DMS114 treated with DMSO at 0.1 percent for 48 hours (cell line): Measurements from ENCODE around the gene DBH.

Source experiments
- DNase-seq: peaks from one replicate; lab custom pipeline; 2025; ENCODE audit not compliant: unreplicated experiment; lab: John Stamatoyannopoulos, UW

The DBH gene

DNA sequence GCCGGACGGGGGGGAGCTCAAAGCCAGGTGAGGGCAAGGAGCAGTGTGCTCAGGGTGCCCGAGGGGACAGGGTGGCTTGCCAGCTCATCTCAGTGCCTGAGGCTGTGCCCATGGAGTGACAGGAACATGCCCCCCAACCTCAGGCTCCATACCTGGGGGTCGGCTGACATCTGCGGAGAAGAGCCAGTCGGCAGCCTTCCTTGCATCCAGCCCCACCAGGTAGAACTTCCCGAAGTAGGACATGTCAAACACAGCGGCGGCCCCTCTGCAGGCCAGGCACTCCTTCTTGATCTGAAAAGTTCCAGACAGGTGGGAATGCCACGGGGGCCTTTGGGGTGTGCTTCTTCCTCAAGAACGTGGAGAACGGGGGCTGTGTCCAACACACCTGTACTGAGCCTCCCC is 59.9 kb downstream of the DBH start:
- no peak for DNase-seq

GRCh38 chr9:133699546-133699945 is 63.4 kb downstream of the DBH start:
- DNase-seq, result no peak

- no peak for DNase-seq
Observed at GRCh38 chr9:133700819-133701320, 64.7 kb downstream of the DBH start.

- DNase-seq, result no peak
Observed at GRCh38 chr9:133701321-133701980, 65.3 kb downstream of the DBH start.

GRCh38 chr9:133701981-133702797 is 66.0 kb downstream of the DBH start:
- DNase-seq, result no peak

GRCh38 chr9:133702798-133703590 is 66.8 kb downstream of the DBH start:
- no peak for DNase-seq

DNA sequence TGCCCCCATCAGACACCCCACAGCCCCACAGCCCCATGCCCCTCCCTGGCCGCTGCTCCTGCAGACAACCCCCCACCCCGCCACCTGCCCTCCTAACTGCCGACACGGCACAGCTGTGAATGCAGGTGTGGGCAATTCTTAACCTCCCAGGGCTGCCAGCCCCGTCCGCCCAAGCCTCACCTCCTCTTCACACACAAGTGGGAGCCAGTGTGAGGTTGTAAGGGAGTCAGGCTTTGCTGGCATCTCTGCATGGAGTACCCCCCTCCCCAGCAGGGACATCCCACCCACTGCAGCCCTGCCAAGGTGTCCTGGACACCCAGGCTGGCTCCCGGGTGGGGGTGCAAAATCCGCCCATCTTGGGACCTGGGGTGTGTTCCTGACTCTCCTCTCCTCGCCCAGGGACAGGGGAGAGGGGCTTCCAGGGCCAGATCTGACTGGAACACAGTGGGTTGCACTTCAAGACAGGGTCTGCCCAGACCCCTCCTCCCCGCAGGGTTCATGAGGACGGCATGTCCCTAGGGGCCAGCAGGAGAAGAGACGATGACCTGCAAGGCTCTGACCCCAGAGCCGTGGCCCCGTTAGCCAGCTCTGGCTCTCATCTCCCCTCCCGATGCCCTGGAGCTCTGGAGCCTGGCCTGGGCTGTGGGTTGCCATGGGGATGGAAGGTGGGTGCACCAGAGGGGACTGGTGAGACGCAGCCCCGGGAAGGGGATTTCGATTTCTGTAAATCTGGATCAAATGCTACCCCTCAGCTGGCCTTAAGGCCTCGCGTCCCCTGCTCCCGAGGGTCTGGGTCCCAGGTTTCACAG is 67.6 kb downstream of the DBH start:
- no peak for DNase-seq

DNA sequence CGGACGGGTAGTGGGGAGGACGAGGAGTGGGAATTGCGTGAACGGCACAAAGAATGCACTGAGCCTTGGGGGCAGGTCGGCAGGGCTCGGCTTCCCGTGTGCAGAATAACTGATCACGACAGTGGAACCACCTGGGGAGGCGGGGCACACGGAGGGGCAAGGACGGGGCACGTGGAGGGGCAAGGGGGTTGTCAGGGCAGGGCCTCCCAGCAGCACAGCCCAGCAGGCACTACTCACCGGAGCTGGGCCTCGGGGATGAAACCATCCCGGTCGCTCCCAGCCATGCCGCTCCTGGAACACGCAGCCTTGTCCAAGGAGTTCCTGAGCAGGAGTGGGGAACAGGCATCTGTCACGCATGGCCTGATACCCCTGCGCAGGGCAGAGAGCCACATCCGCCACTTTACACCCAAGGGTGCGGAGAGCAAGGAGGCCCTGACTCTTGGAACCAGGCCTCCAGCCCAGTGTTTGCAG is 68.6 kb downstream of the DBH start:
- DNase-seq, result no peak

- DNase-seq, result no peak
Observed at GRCh38 chr9:133705576-133705975, 69.4 kb downstream of the DBH start.

DNA sequence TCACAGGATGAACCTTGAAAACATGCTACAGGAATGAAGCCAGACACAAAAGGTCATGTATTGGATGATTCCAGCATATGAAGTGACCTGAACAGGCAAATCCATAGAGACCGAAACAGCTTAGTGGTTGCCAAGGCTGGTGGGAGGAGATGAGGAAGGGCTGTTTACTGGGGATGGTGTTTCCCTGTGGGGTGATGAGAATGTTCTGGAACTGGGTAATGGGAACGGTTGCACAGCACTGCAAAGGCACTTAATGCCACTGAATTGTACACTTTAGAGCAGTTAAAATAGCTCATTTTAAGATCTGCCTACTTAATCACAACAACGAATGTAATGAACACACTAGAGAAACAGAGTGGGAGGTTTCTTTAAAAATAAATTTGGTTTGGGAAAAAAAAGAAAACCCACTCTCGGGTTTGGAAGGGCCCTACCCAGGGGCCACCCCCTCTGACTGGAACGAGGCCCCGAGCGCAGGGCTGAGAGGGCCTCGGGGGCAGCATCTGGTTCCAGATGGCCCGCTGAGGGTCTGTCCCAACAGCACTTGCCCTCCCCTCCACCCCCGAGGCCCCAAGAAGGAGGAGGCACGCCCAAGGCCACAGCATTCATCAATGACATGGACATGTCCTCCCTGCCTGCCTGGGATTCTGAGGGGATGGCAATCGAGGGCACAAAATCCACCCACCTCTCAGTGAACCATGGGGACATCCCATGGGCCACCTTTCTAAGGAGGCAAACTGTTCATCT is 70.3 kb downstream of the DBH start:
- no peak for DNase-seq

GRCh38 chr9:133707065-133707762 is 71.1 kb downstream of the DBH start:
- no peak for DNase-seq

DNA sequence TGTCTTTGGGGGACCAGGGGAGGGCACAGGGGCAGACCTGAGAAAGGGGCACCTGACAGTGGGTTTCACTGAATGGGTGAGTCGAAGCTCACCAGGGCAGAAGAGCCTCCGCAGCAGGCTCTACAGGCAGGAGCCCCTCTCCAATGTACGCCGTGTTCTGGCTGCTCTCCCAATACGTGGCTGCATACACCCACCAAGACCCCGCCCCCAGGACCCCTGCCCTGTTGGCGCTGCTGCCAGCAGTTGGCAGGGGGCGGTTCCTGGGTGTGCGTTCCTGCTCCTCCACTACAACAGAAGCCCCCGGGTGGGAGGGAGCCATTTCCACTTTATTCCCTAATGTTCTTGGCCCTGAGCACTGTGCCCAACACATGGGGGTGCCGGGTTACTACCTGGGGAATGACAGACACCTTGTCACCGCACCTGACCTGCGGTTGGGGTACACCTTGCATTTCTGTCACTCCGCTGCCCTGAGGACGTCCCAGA is 71.6 kb downstream of the DBH start:
- DNase-seq, result no peak

DNA sequence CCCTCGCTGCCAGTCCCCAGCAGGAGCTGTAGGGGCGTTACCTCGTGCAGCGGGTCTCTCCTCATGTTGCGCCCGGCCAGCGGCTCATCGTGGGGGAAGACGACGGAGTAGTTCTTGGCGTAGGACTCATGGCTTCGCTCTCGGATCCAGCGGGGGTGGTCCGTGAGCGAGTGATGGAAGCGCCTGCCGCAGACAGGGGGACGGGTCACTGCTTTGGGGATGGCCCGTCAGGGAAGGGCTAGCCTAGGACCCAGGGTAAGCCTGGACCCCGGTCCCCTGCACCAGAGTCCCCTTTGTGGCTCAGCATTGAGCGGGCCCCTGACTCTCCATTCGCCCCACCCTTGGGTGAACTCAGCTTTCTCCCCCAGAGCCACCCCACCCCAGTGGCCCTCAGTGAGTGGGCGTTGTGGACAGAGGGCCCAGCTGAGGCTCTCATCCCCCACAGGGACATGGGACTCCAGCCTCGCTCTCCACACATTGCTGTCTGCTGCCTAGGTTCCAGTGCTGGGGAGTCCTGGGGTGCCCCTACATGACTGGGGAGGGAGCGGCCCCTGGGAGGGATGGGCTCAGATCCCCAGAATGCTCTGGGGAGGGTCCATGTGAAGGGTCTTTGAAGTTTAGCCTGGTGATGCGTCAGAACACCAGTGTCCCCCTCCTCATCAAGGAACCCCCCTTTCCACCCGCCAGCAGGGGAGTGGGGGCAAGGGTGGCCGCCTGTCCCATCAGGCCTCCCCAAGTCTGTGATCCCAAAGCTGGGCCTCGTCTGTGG is 72.3 kb downstream of the DBH start:
- no peak for DNase-seq
